ENCODE results near the gene CLOCK. TPM values are rescaled to one million over a fixed set of nuclear protein-coding genes. Genes with fewer than 3 reads are reported as not detected.
"Not testable (repeated sequence)": the region's sequence is repeated elsewhere in the genome, so short reads cannot be mapped to it uniquely, and the experiment has no call there.

Gene CLOCK
- polyA plus RNA-seq (2013, experiment 1 of 2): 10.4 TPM
- 14.8 TPM for polyA plus RNA-seq (2013, experiment 2 of 2)

GRCh38 chr4:55546756-55547465, at the start of gene CLOCK:
Gene CLOCK, minus strand, starts transcription at chr4:55546909. Its CDS starts 64,124 bp downstream, at chr4:55482785.
- under 1% methylated on average over 68 of the region's 71 CpGs for WGBS
- Histone ChIP-seq H3K27ac (ENCODE audit: low read depth, low read length) (peak within 1 kb of the TSS; percentile 97), H3K4me3 (ENCODE audit: low read length) (peak within 1 kb of the TSS; percentile 68)

GRCh38 chr4:55592014-55592413, 45.3 kb upstream of the CLOCK start, which contains the start of gene PDCL2:
Gene PDCL2, minus strand, starts transcription at chr4:55592245. Its CDS starts 136 bp downstream, at chr4:55592109.
- no peaks in the 10 kb centered on the region for H3K9me3 ChIP-seq (ENCODE audit: insufficient read depth, low read depth, low read length)
- H3K9ac ChIP-seq (ENCODE audit: low read depth, low read length): no peak within 1 kb of the TSS
- no peak within 1 kb of the TSS for H3K27ac ChIP-seq (ENCODE audit: low read depth, low read length)
- no peak within 1 kb of the TSS for H3K4me3 ChIP-seq (ENCODE audit: low read length)
- H3K27me3 ChIP-seq (ENCODE audit: insufficient read depth, low read length): no peaks in the 10 kb centered on the region
- H3K4me1 ChIP-seq (ENCODE audit: insufficient read depth, low read length): no peaks in the 10 kb centered on the region
- 94% methylated on average over 24 of the region's 24 CpGs for WGBS
- H3K36me3 ChIP-seq (ENCODE audit: insufficient read depth, low read length): no peaks in the 10 kb centered on the region

More at GRCh38 chr4:55546756-55547465, at the start of gene CLOCK:
- no peaks in the 10 kb centered on the region for H3K9me3 ChIP-seq (ENCODE audit: insufficient read depth, low read depth, low read length)
- no peaks in the 10 kb centered on the region for H3K36me3 ChIP-seq (ENCODE audit: insufficient read depth, low read length)
- no peaks in the 10 kb centered on the region for H3K27me3 ChIP-seq (ENCODE audit: insufficient read depth, low read length)
- peaks cover 33% of the 10 kb centered on the region for H3K4me1 ChIP-seq (ENCODE audit: insufficient read depth, low read length)
- H3K9ac ChIP-seq (ENCODE audit: low read depth, low read length): peak within 1 kb of the TSS; percentile 84

GRCh38 chr4:55588160-55588559, 41.5 kb upstream of the CLOCK start:
- H3K27ac ChIP-seq (ENCODE audit: low read depth, low read length): no peak overlapping the region
- no peaks in the 10 kb centered on the region for H3K36me3 ChIP-seq (ENCODE audit: insufficient read depth, low read length)
- H3K9me3 ChIP-seq (ENCODE audit: insufficient read depth, low read depth, low read length): peaks cover 3% of the 10 kb centered on the region; the same call in 1 of the 2 replicates
- no peak overlapping the region for H3K4me3 ChIP-seq (ENCODE audit: low read length)
- no peaks in the 10 kb centered on the region for H3K4me1 ChIP-seq (ENCODE audit: insufficient read depth, low read length)
- H3K9ac ChIP-seq (ENCODE audit: low read depth, low read length): no peak overlapping the region
- WGBS: 93% methylated on average over 2 of the region's 2 CpGs
- no peaks in the 10 kb centered on the region for H3K27me3 ChIP-seq (ENCODE audit: insufficient read depth, low read length)

GRCh38 chr4:55582773-55583172, 36.1 kb upstream of the CLOCK start:
- not testable (repeated sequence) for H3K4me1 ChIP-seq (ENCODE audit: insufficient read depth, low read length); H3K9ac ChIP-seq (ENCODE audit: low read depth, low read length); H3K4me3 ChIP-seq (ENCODE audit: low read length); H3K9me3 ChIP-seq (ENCODE audit: insufficient read depth, low read depth, low read length); H3K27me3 ChIP-seq (ENCODE audit: insufficient read depth, low read length); H3K27ac ChIP-seq (ENCODE audit: low read depth, low read length); H3K36me3 ChIP-seq (ENCODE audit: insufficient read depth, low read length)
- no CpG with 5 or more reads among the region's 2 CpGs for WGBS

- no peak overlapping the region for H3K9ac ChIP-seq (ENCODE audit: low read depth, low read length)
- no peak overlapping the region for H3K27ac ChIP-seq (ENCODE audit: low read depth, low read length)
These were observed 31.8 kb upstream of the CLOCK start for GRCh38 chr4:55578341-55579010.

GRCh38 chr4:55575513-55575912, 28.8 kb upstream of the CLOCK start:
- Histone ChIP-seq H3K9me3 (ENCODE audit: insufficient read depth, low read depth, low read length) (peaks cover 30% of the 10 kb centered on the region), H3K4me1 (ENCODE audit: insufficient read depth, low read length) (no peaks in the 10 kb centered on the region), H3K4me3 (ENCODE audit: low read length) (no peak overlapping the region), H3K27ac (ENCODE audit: low read depth, low read length) (no peak overlapping the region), H3K9ac (ENCODE audit: low read depth, low read length) (no peak overlapping the region), H3K27me3 (ENCODE audit: insufficient read depth, low read length) (no peaks in the 10 kb centered on the region), H3K36me3 (ENCODE audit: insufficient read depth, low read length) (no peaks in the 10 kb centered on the region)
- WGBS: 67% methylated on average over 1 of the region's 1 CpG

More at GRCh38 chr4:55578341-55579010, 31.8 kb upstream of the CLOCK start:
- peaks cover 30% of the 10 kb centered on the region for H3K9me3 ChIP-seq (ENCODE audit: insufficient read depth, low read depth, low read length)
- no peak overlapping the region for H3K4me3 ChIP-seq (ENCODE audit: low read length)
- H3K27me3 ChIP-seq (ENCODE audit: insufficient read depth, low read length): no peaks in the 10 kb centered on the region
- H3K4me1 ChIP-seq (ENCODE audit: insufficient read depth, low read length): no peaks in the 10 kb centered on the region
- no peaks in the 10 kb centered on the region for H3K36me3 ChIP-seq (ENCODE audit: insufficient read depth, low read length)

GRCh38 chr4:55574252-55574651, 27.5 kb upstream of the CLOCK start:
- WGBS: 100% methylated on average over 1 of the region's 1 CpG
- Histone ChIP-seq H3K27ac (ENCODE audit: low read depth, low read length) (no peak overlapping the region), H3K9me3 (ENCODE audit: insufficient read depth, low read depth, low read length) (peaks cover 30% of the 10 kb centered on the region), H3K36me3 (ENCODE audit: insufficient read depth, low read length) (no peaks in the 10 kb centered on the region), H3K4me3 (ENCODE audit: low read length) (no peak overlapping the region), H3K4me1 (ENCODE audit: insufficient read depth, low read length) (no peaks in the 10 kb centered on the region), H3K27me3 (ENCODE audit: insufficient read depth, low read length) (no peaks in the 10 kb centered on the region), H3K9ac (ENCODE audit: low read depth, low read length) (no peak overlapping the region)

- WGBS: 94% methylated on average over 3 of the region's 3 CpGs
- H3K9ac ChIP-seq (ENCODE audit: low read depth, low read length): no peak overlapping the region
- H3K36me3 ChIP-seq (ENCODE audit: insufficient read depth, low read length): no peaks in the 10 kb centered on the region
These were observed 25.1 kb upstream of the CLOCK start for GRCh38 chr4:55571806-55572205.

GRCh38 chr4:55568905-55569504, 22.3 kb upstream of the CLOCK start:
- Histone ChIP-seq H3K36me3 (ENCODE audit: insufficient read depth, low read length) (no peaks in the 10 kb centered on the region), H3K4me1 (ENCODE audit: insufficient read depth, low read length) (peaks cover 3% of the 10 kb centered on the region; the same call in 1 of the 2 replicates), H3K9me3 (ENCODE audit: insufficient read depth, low read depth, low read length) (no peaks in the 10 kb centered on the region), H3K4me3 (ENCODE audit: low read length) (no peak overlapping the region), H3K9ac (ENCODE audit: low read depth, low read length) (no peak overlapping the region), H3K27ac (ENCODE audit: low read depth, low read length) (no peak overlapping the region), H3K27me3 (ENCODE audit: insufficient read depth, low read length) (no peaks in the 10 kb centered on the region)
- no CpG with 5 or more reads among the region's 1 CpG for WGBS

More at GRCh38 chr4:55571806-55572205, 25.1 kb upstream of the CLOCK start:
- H3K9me3 ChIP-seq (ENCODE audit: insufficient read depth, low read depth, low read length): peaks cover 17% of the 10 kb centered on the region
- H3K4me1 ChIP-seq (ENCODE audit: insufficient read depth, low read length): no peaks in the 10 kb centered on the region
- no peaks in the 10 kb centered on the region for H3K27me3 ChIP-seq (ENCODE audit: insufficient read depth, low read length)
- no peak overlapping the region for H3K27ac ChIP-seq (ENCODE audit: low read depth, low read length)
- no peak overlapping the region for H3K4me3 ChIP-seq (ENCODE audit: low read length)

GRCh38 chr4:55561889-55562288, 15.2 kb upstream of the CLOCK start:
- H3K9me3 ChIP-seq (ENCODE audit: insufficient read depth, low read depth, low read length): no peaks in the 10 kb centered on the region
- no peak overlapping the region for H3K4me3 ChIP-seq (ENCODE audit: low read length)
- 100% methylated on average over 1 of the region's 1 CpG for WGBS
- peaks cover 8% of the 10 kb centered on the region; the same call in 1 of the 2 replicates for H3K4me1 ChIP-seq (ENCODE audit: insufficient read depth, low read length)
- no peaks in the 10 kb centered on the region for H3K27me3 ChIP-seq (ENCODE audit: insufficient read depth, low read length)
- no peak overlapping the region for H3K27ac ChIP-seq (ENCODE audit: low read depth, low read length)
- H3K9ac ChIP-seq (ENCODE audit: low read depth, low read length): no peak overlapping the region
- H3K36me3 ChIP-seq (ENCODE audit: insufficient read depth, low read length): no peaks in the 10 kb centered on the region

- Histone ChIP-seq H3K27ac (ENCODE audit: low read depth, low read length) (no peak overlapping the region), H3K4me3 (ENCODE audit: low read length) (no peak overlapping the region), H3K4me1 (ENCODE audit: insufficient read depth, low read length) (peaks cover 8% of the 10 kb centered on the region; the same call in 1 of the 2 replicates), H3K36me3 (ENCODE audit: insufficient read depth, low read length) (no peaks in the 10 kb centered on the region), H3K27me3 (ENCODE audit: insufficient read depth, low read length) (no peaks in the 10 kb centered on the region), H3K9me3 (ENCODE audit: insufficient read depth, low read depth, low read length) (no peaks in the 10 kb centered on the region), H3K9ac (ENCODE audit: low read depth, low read length) (no peak overlapping the region)
- WGBS: 86% methylated on average over 3 of the region's 3 CpGs
These were observed 13.4 kb upstream of the CLOCK start for GRCh38 chr4:55560096-55560495.

All from HUES64 (cell line).